H4 (cell line): ENCODE results near the gene CACNG8. TPM values are rescaled to one million over a fixed set of nuclear protein-coding genes. Genes with fewer than 3 reads are reported as not detected.

Experiments
- DNase-seq: peaks from one replicate; pipeline ENCODE4 v3.0.0-alpha.2; 2015; ENCODE audit warnings: low spot score
- total RNA-seq: library from RNA; depleted of rRNA; stranded (reverse); fragments of >200 nt; shearing (Covaris generic); gene quantifications from 2 replicates; pipeline ENCODE4 v1.2.3, GENCODE V29; 2014; rRNA removed

The CACNG8 gene
- total RNA-seq, 1 experiment from 2014 or later = 0.14 TPM

DNA sequence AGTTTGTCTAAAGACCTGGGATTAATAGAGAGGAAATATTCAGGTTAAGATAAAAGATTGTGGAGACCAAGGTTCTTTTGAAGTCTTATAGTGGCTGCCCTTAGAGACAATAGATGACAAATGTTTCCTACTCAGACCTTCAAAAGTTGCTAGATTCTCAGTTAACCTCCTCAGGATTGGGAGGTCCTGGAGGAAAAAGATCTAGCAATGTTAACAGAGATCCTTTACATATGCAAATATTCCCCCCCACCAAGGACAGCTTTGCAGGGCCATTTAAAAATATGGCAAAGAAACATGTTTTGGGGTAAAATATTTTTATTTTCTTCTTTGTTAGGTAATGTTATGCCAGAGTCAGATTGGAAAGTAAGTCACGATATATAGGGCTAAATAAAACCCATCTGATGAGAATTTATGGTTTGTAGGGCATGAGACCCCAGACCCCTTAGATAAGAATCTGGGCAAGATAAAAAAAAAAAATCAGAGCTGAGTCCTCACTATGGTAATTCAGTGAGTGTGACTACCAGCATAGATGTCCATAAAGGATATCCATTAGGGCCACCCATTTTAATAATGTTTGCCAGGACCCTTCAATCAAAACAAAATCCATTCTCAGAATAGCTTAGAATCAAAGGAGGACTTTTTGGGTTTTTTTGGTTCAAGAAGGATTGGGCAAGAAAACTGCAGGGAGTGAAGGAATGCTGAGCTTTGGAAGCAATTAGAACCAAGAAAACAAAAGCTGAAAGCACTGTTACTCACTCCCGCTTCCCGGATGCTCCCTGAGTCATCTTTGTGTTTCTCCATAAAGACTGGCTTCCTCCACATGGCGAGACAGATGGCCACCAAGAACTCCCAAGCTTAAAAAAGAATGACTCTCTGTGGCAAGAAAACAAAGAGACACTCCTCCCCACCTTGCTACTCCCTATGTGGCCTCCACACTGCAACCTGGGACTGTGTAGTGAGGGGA is 72.8 kb downstream of the CACNG8 start:
- DNase-seq = peak; percentile 83

GRCh38 chr19:54036542-54036941 is 73.8 kb downstream of the CACNG8 start:
- peak; percentile 1 for DNase-seq

Other genes starting within 250 kb of the CACNG8 start
- gene NLRP12, start 138.6 kb upstream of the CACNG8 start, total RNA-seq = 0.31 and 0.37 TPM in 2 replicates
- gene MYADM, start 95.1 kb upstream of the CACNG8 start, total RNA-seq = 4.8 and 17.3 TPM in 2 replicates
- gene PRKCG, start 80.7 kb upstream of the CACNG8 start, total RNA-seq = not detected in 2 replicates
- not detected in 2 replicates for gene CACNG7, start 53.7 kb upstream of the CACNG8 start, total RNA-seq
- 0.46 and 1.4 TPM in 2 replicates for gene CACNG6, start 28.7 kb downstream of the CACNG8 start, total RNA-seq
- not detected in 2 replicates for gene VSTM1, start 101.0 kb downstream of the CACNG8 start, total RNA-seq
- not detected in 2 replicates for gene TARM1, start 118.4 kb downstream of the CACNG8 start, total RNA-seq
- gene OSCAR, start 137.9 kb downstream of the CACNG8 start, total RNA-seq = 0.06 and 2.2 TPM in 2 replicates
- gene NDUFA3, start 139.9 kb downstream of the CACNG8 start, total RNA-seq = 38.8 and 45.2 TPM in 2 replicates
- gene TFPT, start 152.7 kb downstream of the CACNG8 start, total RNA-seq = 37.5 and 47.8 TPM in 2 replicates
- gene PRPF31, start 152.8 kb downstream of the CACNG8 start, total RNA-seq = 106 and 131 TPM in 2 replicates
- gene CNOT3, start 174.8 kb downstream of the CACNG8 start, total RNA-seq = 18.6 and 27.5 TPM in 2 replicates
- gene LENG1, start 196.8 kb downstream of the CACNG8 start, total RNA-seq = 15.6 and 18.4 TPM in 2 replicates
- gene TMC4, start 210.2 kb downstream of the CACNG8 start, total RNA-seq = not detected in 2 replicates
- gene MBOAT7, start 226.6 kb downstream of the CACNG8 start, total RNA-seq = 88.1 and 139 TPM in 2 replicates
- 166 and 167 TPM in 2 replicates for gene TSEN34, start 228.4 kb downstream of the CACNG8 start, total RNA-seq
- 2,262 and 2,532 TPM in 2 replicates for gene RPS9, start 237.9 kb downstream of the CACNG8 start, total RNA-seq